OCI-LY1 (cell line): Measurements from ENCODE around the gene PRR36.

Experiments used
- H2AFZ ChIP-seq: fragments of 200-600 bp; sonication (generic), shearing (Covaris generic); 2 replicates; pipeline ENCODE4 v1.6.0; 2014; ENCODE audit warnings: antibody characterized with exemption, mild to moderate bottlenecking, low read length
- H3F3A ChIP-seq: fragments of 200-600 bp; sonication (generic), shearing (Covaris generic); 2 replicates; pipeline ENCODE4 v1.6.0; 2014; ENCODE audit warnings: mild to moderate bottlenecking, antibody characterized with exemption, low read length, moderate library complexity; ENCODE audit not compliant: insufficient read depth
- H3K27ac ChIP-seq: fragments of 200-600 bp; sonication (generic); 2 replicates; pipeline ENCODE4 v1.5.1; 2014; ENCODE audit warnings: low read length, mixed run types, mild to moderate bottlenecking, low read depth; ENCODE audit not compliant: poor library complexity, severe bottlenecking
- H3K27me3 ChIP-seq: fragments of 200-600 bp; sonication (generic); 2 replicates; pipeline ENCODE4 v1.6.0; 2014; ENCODE audit warnings: antibody characterized with exemption, mild to moderate bottlenecking, low read length, moderate library complexity; ENCODE audit not compliant: insufficient read depth
- H3K36me3 ChIP-seq: fragments of 200-600 bp; sonication (generic); 2 replicates; pipeline ENCODE4 v1.6.1; 2014; ENCODE audit warnings: mild to moderate bottlenecking, antibody characterized with exemption, low read length, moderate library complexity, mixed read lengths; ENCODE audit not compliant: insufficient read depth
- H3K4me1 ChIP-seq: fragments of 200-600 bp; sonication (generic); 2 replicates; pipeline ENCODE4 v1.5.1; 2014; ENCODE audit warnings: mild to moderate bottlenecking, low read length, moderate library complexity; ENCODE audit not compliant: insufficient read depth, severe bottlenecking
- H3K4me2 ChIP-seq: fragments of 200-600 bp; sonication (generic), shearing (Covaris generic); 2 replicates; pipeline ENCODE4 v1.6.1; 2014; ENCODE audit warnings: low read length
- H3K4me3 ChIP-seq: fragments of 200-600 bp; sonication (generic); 2 replicates; pipeline ENCODE4 v1.5.1; 2014; ENCODE audit warnings: low read length, low read depth, mild to moderate bottlenecking, mixed read lengths; ENCODE audit not compliant: poor library complexity, severe bottlenecking
- H3K79me2 ChIP-seq: fragments of 200-600 bp; shearing (Covaris generic); 2 replicates; pipeline ENCODE4 v1.6.1; 2016; ENCODE audit warnings: mixed run types, low read length, mixed read lengths; ENCODE audit not compliant: insufficient read depth
- H3K9ac ChIP-seq: fragments of 200-600 bp; sonication (generic), shearing (Covaris generic); 2 replicates; pipeline ENCODE4 v1.6.1; 2014; ENCODE audit warnings: mild to moderate bottlenecking, low read length, mixed read lengths
- H3K9me2 ChIP-seq: fragments of 200-600 bp; sonication (generic), shearing (Covaris generic); 2 replicates; pipeline ENCODE4 v1.6.1; 2014; ENCODE audit warnings: low read depth, mild to moderate bottlenecking, low read length, mixed read lengths
- H3K9me3 ChIP-seq: fragments of 200-600 bp; shearing (Covaris generic); 2 replicates; pipeline ENCODE4 v1.6.1; 2014; ENCODE audit warnings: low read length, mixed read lengths
- H4K20me1 ChIP-seq: fragments of 200-600 bp; sonication (generic), shearing (Covaris generic); 2 replicates; pipeline ENCODE4 v1.6.0; 2016; ENCODE audit warnings: mild to moderate bottlenecking, low read length; ENCODE audit not compliant: insufficient read depth
- CTCF ChIP-seq: fragments of 200-600 bp; sonication (generic), shearing (Covaris generic); IDR thresholded peaks from 2 replicates; pipeline ENCODE4 v1.5.1; 2017; ENCODE audit warnings: mild to moderate bottlenecking, antibody characterized with exemption, low read length, moderate library complexity, mixed read lengths
- EZH2 ChIP-seq: fragments of 200-600 bp; sonication (generic), shearing (Covaris generic); IDR thresholded peaks from 2 replicates; pipeline ENCODE4 v1.8.0; 2017; ENCODE audit warnings: borderline replicate concordance, mixed run types, mild to moderate bottlenecking, antibody characterized with exemption, low read length, moderate library complexity, mixed read lengths

PRR36 gene

DNA sequence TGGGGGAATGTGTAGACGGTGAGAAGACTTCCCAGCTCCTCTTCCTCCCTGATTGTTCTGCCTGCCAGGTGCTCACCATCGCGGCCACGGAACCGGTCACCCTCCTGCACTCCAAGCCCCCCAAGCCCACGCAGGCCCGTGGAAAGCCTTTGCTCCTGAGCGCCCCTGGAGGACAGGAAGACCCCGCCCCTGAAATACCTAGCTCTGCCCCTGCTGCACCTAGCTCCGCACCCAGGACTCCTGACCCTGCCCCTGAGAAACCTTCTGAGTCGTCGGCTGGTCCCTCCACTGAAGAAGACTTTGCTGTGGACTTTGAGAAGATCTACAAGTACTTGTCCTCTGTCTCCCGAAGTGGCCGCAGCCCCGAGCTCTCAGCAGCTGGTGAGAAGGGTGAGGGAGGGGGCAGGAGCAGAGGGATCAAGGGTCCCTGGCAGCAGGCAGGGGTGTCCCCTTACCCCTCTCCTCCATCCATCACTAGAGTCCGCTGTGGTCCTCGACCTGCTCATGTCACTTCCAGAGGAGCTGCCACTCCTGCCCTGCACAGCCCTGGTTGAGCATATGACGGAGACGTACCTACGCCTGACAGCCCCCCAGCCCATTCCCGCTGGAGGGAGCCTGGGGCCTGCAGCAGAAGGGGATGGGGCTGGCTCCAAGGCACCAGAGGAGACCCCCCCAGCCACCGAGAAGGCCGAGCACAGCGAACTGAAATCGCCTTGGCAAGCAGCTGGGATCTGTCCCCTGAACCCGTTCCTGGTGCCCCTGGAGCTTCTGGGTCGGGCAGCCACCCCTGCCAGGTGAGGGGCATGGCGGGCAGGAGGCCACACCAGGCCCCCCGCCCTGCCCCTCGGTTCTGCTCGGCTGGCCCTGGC lies 48.0 kb upstream of the PRR36 start:
- no peak for TF ChIP-seq EZH2
- H4K20me1 ChIP-seq, result no peaks in the 10 kb centered on the region
- no peaks in the 10 kb centered on the region for H3K9me2 ChIP-seq
- peak overlapping the region; percentile 76; the same call in 1 of the 2 replicates for H3K4me2 ChIP-seq
- H3K9me3 ChIP-seq, result no peaks in the 10 kb centered on the region
- peaks cover 38% of the 10 kb centered on the region for H3K4me1 ChIP-seq
- H3F3A ChIP-seq, result no peaks in the 10 kb centered on the region
- H3K36me3 ChIP-seq, result peaks cover 12% of the 10 kb centered on the region; the same call in 1 of the 2 replicates
- H3K9ac ChIP-seq, result no peak overlapping the region
- H2AFZ ChIP-seq, result no peak overlapping the region
- no peaks in the 10 kb centered on the region; the same call in 1 of the 2 replicates for H3K27me3 ChIP-seq
- no peaks in the 10 kb centered on the region for H3K79me2 ChIP-seq
- H3K27ac ChIP-seq, result no peak overlapping the region
- no peak overlapping the region for H3K4me3 ChIP-seq

- TF ChIP-seq CTCF (no peak), EZH2 (no peak)
- Histone ChIP-seq H3K4me2 (peak overlapping the region; percentile 76), H3K4me3 (peak overlapping the region; percentile 64), H3K27ac (no peak overlapping the region), H3F3A (no peaks in the 10 kb centered on the region), H4K20me1 (no peaks in the 10 kb centered on the region), H3K9me3 (no peaks in the 10 kb centered on the region), H2AFZ (no peak overlapping the region), H3K9me2 (no peaks in the 10 kb centered on the region), H3K27me3 (no peaks in the 10 kb centered on the region; the same call in 1 of the 2 replicates), H3K36me3 (peaks cover 12% of the 10 kb centered on the region; the same call in 1 of the 2 replicates), H3K4me1 (peaks cover 44% of the 10 kb centered on the region), H3K9ac (peak overlapping the region; percentile 51), H3K79me2 (no peaks in the 10 kb centered on the region)
These were observed 47.2 kb upstream of the PRR36 start for GRCh38 chr19:7921302-7921966.

GRCh38 chr19:7920519-7921301 lies 46.5 kb upstream of the PRR36 start:
- Histone ChIP-seq H3F3A (no peaks in the 10 kb centered on the region), H3K4me3 (peak overlapping the region; percentile 75), H4K20me1 (no peaks in the 10 kb centered on the region), H3K9ac (peak overlapping the region; percentile 73), H3K4me2 (peak overlapping the region; percentile 96), H3K27ac (no peak overlapping the region), H2AFZ (no peak overlapping the region), H3K36me3 (peaks cover 12% of the 10 kb centered on the region; the same call in 1 of the 2 replicates), H3K9me2 (no peaks in the 10 kb centered on the region), H3K9me3 (no peaks in the 10 kb centered on the region), H3K79me2 (no peaks in the 10 kb centered on the region), H3K4me1 (peaks cover 47% of the 10 kb centered on the region), H3K27me3 (no peaks in the 10 kb centered on the region; the same call in 1 of the 2 replicates)
- TF ChIP-seq CTCF (no peak), EZH2 (no peak)
